ENCODE results near the gene TUBD1. TPM values are rescaled to one million over a fixed set of nuclear protein-coding genes. Genes with fewer than 3 reads are reported as not detected.
A peak's percentile ranks its signal among the peaks of the same experiment; 100 is the strongest.

The TUBD1 gene
- polyA plus RNA-seq, 1 experiment, result 5.1 TPM

GRCh38 chr17:59916446-59916845 is 23.7 kb upstream of the TUBD1 start:
- no peaks in the 10 kb centered on the region for H3K9me3 ChIP-seq (ENCODE audit: control insufficient read depth, insufficient read depth, low read length)
- no peak for TF ChIP-seq CTCF (IDR thresholded peaks at IDR 0.05; ENCODE audit: low read depth, low read length)
- H3K27me3 ChIP-seq (ENCODE audit: control insufficient read depth, insufficient read depth, low read length), result no peaks in the 10 kb centered on the region
- ChIA-PET POLR2A (no interaction called here), CTCF (interaction anchor here (0.7 kb wide), 1 partner anchor 120 kb away, joined by 4 read pairs; no protein-coding TSS in a partner anchor)
- no peak for DNase-seq (ENCODE audit: low read depth, low spot score)
- no peak overlapping the region for H3K4me3 ChIP-seq (ENCODE audit: low read depth, low read length)
- H3K27ac ChIP-seq (ENCODE audit: low read depth, low read length), result no peak overlapping the region

- TF ChIP-seq CTCF (IDR thresholded peaks at IDR 0.05; ENCODE audit: low read depth, low read length), result peak; percentile 59
- ChIA-PET POLR2A (interaction anchor here (0.6 to 0.7 kb wide), 2 partner anchors 51 to 71 kb away, joined by 3 to 9 read pairs; no protein-coding TSS in a partner anchor), CTCF (interaction anchor here (0.6 to 5.6 kb wide), 35 partner anchors 10 to 603 kb away, joined by 3 to 77 read pairs (median 5); partner anchors contain the start of gene RNFT1)
- Histone ChIP-seq H3K27me3 (ENCODE audit: control insufficient read depth, insufficient read depth, low read length) (no peaks in the 10 kb centered on the region), H3K27ac (ENCODE audit: low read depth, low read length) (no peak overlapping the region), H3K4me3 (ENCODE audit: low read depth, low read length) (no peak overlapping the region), H3K9me3 (ENCODE audit: control insufficient read depth, insufficient read depth, low read length) (no peaks in the 10 kb centered on the region)
- no peak for DNase-seq (ENCODE audit: low read depth, low spot score)
These were observed 21.6 kb upstream of the TUBD1 start for GRCh38 chr17:59914274-59914854.

GRCh38 chr17:59907467-59907866 is 14.7 kb upstream of the TUBD1 start:
- H3K4me3 ChIP-seq (ENCODE audit: low read depth, low read length), result no peak overlapping the region
- no peaks in the 10 kb centered on the region for H3K9me3 ChIP-seq (ENCODE audit: control insufficient read depth, insufficient read depth, low read length)
- no peak for TF ChIP-seq CTCF (IDR thresholded peaks at IDR 0.05; ENCODE audit: low read depth, low read length)
- no peaks in the 10 kb centered on the region for H3K27me3 ChIP-seq (ENCODE audit: control insufficient read depth, insufficient read depth, low read length)
- POLR2A ChIA-PET, result no interaction called here
- CTCF ChIA-PET, result interaction anchor here (0.6 kb wide), 1 partner anchor 140 kb away, joined by 3 read pairs; no protein-coding TSS in a partner anchor
- DNase-seq (ENCODE audit: low read depth, low spot score), result no peak
- H3K27ac ChIP-seq (ENCODE audit: low read depth, low read length), result no peak overlapping the region

GRCh38 chr17:59903455-59903854 is 10.7 kb upstream of the TUBD1 start:
- H3K4me3 ChIP-seq (ENCODE audit: low read depth, low read length), result no peak overlapping the region
- DNase-seq (ENCODE audit: low read depth, low spot score), result no peak
- H3K9me3 ChIP-seq (ENCODE audit: control insufficient read depth, insufficient read depth, low read length), result no peaks in the 10 kb centered on the region
- ChIA-PET CTCF (interaction anchor here (3.5 kb wide), 1 partner anchor 11 kb away, joined by 32 read pairs; no protein-coding TSS in a partner anchor), POLR2A (no interaction called here)
- H3K27ac ChIP-seq (ENCODE audit: low read depth, low read length), result no peak overlapping the region
- TF ChIP-seq CTCF (IDR thresholded peaks at IDR 0.05; ENCODE audit: low read depth, low read length), result no peak
- H3K27me3 ChIP-seq (ENCODE audit: control insufficient read depth, insufficient read depth, low read length), result no peaks in the 10 kb centered on the region

- ChIA-PET CTCF (no interaction called here), POLR2A (no interaction called here)
- Histone ChIP-seq H3K27me3 (ENCODE audit: control insufficient read depth, insufficient read depth, low read length) (no peaks in the 10 kb centered on the region), H3K4me3 (ENCODE audit: low read depth, low read length) (no peak overlapping the region), H3K27ac (ENCODE audit: low read depth, low read length) (no peak overlapping the region), H3K9me3 (ENCODE audit: control insufficient read depth, insufficient read depth, low read length) (no peaks in the 10 kb centered on the region)
- DNase-seq (ENCODE audit: low read depth, low spot score), result no peak
- TF ChIP-seq CTCF (IDR thresholded peaks at IDR 0.05; ENCODE audit: low read depth, low read length), result no peak
These were observed 8.9 kb upstream of the TUBD1 start for GRCh38 chr17:59901604-59902003.

Measured in AG04450 (cell line).